ENCODE results near the gene ABCC8.

DNA sequence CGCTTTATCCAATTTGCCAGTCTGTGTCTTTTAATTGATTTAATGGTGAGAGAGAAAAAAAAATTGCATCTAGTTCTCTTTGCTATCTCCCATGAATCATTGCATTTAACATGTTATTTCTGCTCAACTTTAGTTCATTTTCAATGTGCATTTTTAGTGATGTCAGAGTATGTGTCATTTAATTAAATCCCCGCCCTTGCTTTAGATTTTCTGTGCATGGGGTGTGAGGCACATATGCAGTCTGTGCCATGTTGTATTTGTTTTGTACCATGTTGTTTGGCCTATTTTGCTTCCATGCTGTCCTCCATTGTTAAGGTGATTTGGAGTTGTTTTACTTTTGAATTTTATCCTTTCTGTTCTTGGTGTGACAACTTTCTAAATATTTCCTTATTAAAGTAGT is 133.4 kb downstream of the ABCC8 start:
- TF ChIP-seq POLR2AphosphoS5 (IDR thresholded peaks at IDR 0.05; ENCODE audit: borderline replicate concordance, low read depth, low read length) (no peak), EZH2 (IDR thresholded peaks at IDR 0.05) (no peak)

All from SK-N-MC (cell line).